HCEC 1CT (cell line): Measurements from ENCODE around the gene PDE4D.

Source experiments
- DNase-seq: peaks from one replicate; pipeline ENCODE4 v3.0.0-alpha.2; 2017

The PDE4D gene

GRCh38 chr5:59188419-59189225, 704.9 kb downstream of the PDE4D start:
- peak; percentile 70 for DNase-seq

- DNase-seq, result peak; percentile 52
Observed at GRCh38 chr5:59187857-59188256, 705.7 kb downstream of the PDE4D start.

GRCh38 chr5:59186623-59187022, 706.9 kb downstream of the PDE4D start:
- DNase-seq, result no peak

GRCh38 chr5:59185757-59186385, 707.7 kb downstream of the PDE4D start:
- DNase-seq, result no peak

GRCh38 chr5:59184769-59185168, 708.8 kb downstream of the PDE4D start:
- no peak for DNase-seq

- no peak for DNase-seq
Observed at GRCh38 chr5:59182760-59183159, 710.8 kb downstream of the PDE4D start.

GRCh38 chr5:59180515-59180914, 713.0 kb downstream of the PDE4D start:
- no peak for DNase-seq

GRCh38 chr5:59179704-59180103, 713.8 kb downstream of the PDE4D start:
- DNase-seq, result no peak

- no peak for DNase-seq
Observed at GRCh38 chr5:59178482-59178881, 715.0 kb downstream of the PDE4D start.

GRCh38 chr5:59178071-59178470, 715.5 kb downstream of the PDE4D start:
- DNase-seq, result no peak

GRCh38 chr5:59177644-59178043, 715.9 kb downstream of the PDE4D start:
- DNase-seq, result no peak

GRCh38 chr5:59174248-59174844, 719.2 kb downstream of the PDE4D start:
- DNase-seq, result peak; percentile 76

- DNase-seq, result peak; percentile 13
Observed at GRCh38 chr5:59173578-59173977, 719.9 kb downstream of the PDE4D start.

- no peak for DNase-seq
Observed at GRCh38 chr5:59171131-59171530, 722.4 kb downstream of the PDE4D start.

GRCh38 chr5:59169768-59170150, 723.8 kb downstream of the PDE4D start:
- no peak for DNase-seq

- DNase-seq, result no peak
Observed at GRCh38 chr5:59169081-59169767, 724.3 kb downstream of the PDE4D start.

GRCh38 chr5:59168067-59168466, 725.5 kb downstream of the PDE4D start:
- DNase-seq, result no peak

GRCh38 chr5:59164041-59164830, 729.3 kb downstream of the PDE4D start:
- DNase-seq, result peak; percentile 48

GRCh38 chr5:59161221-59162105, 732.1 kb downstream of the PDE4D start:
- DNase-seq, result no peak

- DNase-seq, result no peak
Observed at GRCh38 chr5:59158637-59159391, 734.7 kb downstream of the PDE4D start.

GRCh38 chr5:59158165-59158564, 735.4 kb downstream of the PDE4D start:
- no peak for DNase-seq
